G401.6 (cell line): ENCODE measurements around the gene ZNF142.

Experiments
- FAIRE-seq: peaks from 2 replicates; lab custom pipeline; 2012; peaks lifted over from hg19 to GRCh38; lab: Jason Lieb, UNC

The ZNF142 gene, protein sequence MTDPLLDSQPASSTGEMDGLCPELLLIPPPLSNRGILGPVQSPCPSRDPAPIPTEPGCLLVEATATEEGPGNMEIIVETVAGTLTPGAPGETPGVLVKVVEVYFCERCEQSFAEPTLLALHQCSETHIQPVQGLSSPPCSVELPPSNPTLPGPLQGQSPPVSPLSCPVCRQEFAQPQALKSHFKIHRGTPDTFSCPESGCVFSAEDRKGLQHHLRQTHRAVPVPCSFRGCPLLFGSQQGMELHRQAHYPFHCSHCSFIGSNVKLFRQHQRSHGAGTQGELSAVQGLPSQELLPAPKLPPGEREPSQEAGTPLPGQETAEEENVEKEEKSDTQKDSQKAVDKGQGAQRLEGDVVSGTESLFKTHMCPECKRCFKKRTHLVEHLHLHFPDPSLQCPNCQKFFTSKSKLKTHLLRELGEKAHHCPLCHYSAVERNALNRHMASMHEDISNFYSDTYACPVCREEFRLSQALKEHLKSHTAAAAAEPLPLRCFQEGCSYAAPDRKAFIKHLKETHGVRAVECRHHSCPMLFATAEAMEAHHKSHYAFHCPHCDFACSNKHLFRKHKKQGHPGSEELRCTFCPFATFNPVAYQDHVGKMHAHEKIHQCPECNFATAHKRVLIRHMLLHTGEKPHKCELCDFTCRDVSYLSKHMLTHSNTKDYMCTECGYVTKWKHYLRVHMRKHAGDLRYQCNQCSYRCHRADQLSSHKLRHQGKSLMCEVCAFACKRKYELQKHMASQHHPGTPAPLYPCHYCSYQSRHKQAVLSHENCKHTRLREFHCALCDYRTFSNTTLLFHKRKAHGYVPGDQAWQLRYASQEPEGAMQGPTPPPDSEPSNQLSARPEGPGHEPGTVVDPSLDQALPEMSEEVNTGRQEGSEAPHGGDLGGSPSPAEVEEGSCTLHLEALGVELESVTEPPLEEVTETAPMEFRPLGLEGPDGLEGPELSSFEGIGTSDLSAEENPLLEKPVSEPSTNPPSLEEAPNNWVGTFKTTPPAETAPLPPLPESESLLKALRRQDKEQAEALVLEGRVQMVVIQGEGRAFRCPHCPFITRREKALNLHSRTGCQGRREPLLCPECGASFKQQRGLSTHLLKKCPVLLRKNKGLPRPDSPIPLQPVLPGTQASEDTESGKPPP (N-terminal part only)

DNA sequence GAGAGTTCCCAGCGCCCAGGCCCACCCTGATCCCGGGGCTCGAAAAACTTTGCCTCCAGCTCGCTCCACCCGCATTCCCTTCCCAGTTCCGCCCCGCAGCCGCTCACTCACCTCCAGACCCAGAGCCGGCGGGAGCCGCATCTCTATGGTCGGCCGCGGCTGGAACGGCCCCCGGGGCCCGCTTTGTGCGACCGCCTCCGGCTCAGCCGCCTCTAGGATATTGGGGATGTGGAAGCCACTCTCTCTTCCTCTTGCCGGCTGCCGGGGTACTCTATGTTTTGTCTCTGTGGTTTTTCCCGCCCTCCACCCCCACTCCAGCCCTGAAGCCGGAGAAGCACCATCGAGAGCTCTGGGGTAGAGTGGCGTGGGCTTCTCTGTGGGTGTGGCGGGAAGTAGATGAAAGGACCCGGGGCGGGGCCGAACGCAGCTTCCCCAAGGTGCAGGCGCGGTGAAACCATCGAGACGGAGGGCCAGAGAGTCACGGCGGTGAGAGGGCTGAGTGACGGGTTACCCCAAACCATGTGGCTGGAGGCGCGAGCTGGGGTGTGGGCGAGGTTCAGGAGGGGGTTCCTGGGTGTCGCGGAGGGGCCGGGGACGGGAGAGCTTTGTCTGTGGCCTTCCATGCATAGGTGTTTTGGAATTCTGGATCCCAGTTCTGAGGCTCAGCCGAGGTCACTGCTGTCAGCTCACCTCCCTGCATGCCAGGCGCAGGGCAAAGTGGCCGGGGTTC lies at the start of gene ZNF142, which contains the start of gene BCS1L:
Gene ZNF142 (minus strand): TSS at position 366 of the 730 bp plus-strand sequence. CDS start 3,194 bp downstream, outside the sequence.
Gene BCS1L (plus strand): TSS at position 426 of the 730 bp plus-strand sequence. CDS start 1,305 bp downstream, outside the sequence.
- FAIRE-seq: peak; percentile 95

DNA sequence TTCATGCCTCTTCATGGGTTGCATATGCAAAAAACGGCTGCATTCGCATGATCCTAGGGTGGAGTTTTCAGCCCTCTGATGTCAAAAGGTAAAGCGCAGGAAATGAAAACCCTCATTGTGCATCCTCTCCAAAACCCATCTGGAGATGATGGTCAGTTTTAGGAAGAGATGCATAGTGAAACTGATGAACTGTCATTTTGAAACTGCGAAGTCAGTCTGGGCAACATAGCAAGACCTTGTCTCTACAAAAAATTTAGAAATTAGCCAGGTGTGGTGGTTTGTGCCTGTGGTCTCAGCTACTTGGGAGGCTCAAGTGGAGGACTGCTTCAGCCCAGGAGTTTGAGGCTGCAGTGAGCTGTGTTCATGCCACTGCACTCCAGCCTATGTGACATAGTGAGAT lies 48.7 kb upstream of the ZNF142 start:
- no peak for FAIRE-seq

DNA sequence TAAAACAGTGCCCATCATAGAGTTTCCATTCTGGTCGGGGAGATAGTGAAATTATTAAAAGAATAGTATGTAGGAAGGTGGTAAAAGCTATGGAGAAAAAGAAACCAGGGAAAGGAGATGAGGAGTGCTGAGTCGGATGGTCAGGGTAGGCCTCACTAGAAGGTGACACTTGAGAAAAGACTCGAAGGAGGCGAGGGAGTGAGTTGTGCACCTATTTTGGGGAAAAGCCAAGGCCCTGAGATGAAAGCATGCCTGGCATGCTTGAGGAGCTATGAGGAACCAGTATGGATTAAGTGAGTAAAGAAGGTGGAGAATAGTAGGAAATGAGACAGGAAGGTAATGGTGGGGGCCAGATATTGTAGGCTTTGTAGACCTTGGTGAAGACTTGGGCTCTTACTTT lies 43.9 kb upstream of the ZNF142 start:
- FAIRE-seq: no peak

DNA sequence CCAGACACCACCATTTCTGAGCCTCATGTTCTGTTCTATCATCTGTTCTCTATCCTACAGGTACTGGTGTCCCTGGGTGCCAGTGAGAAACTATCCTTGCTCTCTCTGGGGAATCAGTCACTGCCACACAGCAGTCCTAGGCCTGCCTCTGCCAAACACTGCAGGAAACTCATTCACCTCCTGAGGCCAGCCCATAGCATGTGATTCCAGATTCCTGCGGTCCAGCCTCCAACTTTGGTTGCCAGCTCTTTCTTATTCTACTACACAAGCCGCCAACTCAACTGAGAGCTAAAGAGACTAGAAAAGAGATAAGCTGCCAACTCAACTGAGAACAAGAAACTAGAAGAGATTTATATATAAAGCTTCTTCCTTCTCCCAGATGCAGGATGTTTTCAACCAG lies 42.4 kb upstream of the ZNF142 start:
- FAIRE-seq: no peak

DNA sequence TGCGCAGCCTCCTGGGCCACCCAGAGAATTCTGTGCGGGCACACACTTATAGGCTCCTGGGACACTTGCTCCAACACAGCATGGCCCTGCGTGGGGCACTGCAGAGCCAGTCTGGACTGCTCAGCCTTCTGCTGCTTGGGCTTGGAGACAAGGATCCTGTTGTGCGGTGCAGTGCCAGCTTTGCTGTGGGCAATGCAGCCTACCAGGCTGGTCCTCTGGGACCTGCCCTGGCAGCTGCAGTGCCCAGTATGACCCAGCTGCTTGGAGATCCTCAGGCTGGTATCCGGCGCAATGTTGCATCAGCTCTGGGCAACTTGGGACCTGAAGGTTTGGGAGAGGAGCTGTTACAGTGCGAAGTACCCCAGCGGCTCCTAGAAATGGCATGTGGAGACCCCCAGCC lies 39.5 kb upstream of the ZNF142 start:
- no peak for FAIRE-seq

DNA sequence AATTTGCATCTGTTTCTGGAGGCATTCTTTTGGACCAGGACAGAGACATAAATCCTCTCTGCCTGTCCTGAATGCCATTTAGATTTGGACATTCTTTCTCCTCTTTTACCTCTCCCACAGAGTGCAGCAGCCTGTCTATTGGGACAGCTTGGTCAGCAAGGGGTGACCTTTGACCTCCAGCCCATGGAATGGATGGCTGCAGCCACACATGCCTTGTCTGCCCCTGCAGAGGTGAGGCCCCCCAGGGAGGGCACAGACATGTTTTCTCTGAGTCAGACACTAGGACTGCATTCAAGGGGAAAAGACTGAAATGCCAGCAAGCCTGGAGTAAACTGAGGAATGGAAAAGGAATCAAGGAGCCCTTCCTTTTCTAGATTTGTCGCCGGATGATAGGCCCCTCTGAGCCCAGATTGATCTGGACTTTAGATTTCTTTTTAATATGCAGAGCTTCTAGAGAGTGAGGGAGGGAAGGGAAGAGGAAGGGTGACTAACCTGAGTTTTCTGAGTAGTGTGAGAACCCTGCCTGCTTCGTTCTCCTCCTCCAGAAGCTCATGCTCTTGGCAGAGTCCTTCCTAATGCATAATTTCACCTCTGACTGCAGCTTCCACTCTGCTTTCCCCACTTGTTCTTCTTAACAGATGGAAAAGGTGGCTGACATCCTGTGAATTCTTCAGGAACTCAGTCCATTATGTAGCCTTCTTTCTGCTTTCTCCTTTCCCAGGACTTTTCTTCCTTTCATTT lies 35.2 kb upstream of the ZNF142 start:
- FAIRE-seq: no peak

DNA sequence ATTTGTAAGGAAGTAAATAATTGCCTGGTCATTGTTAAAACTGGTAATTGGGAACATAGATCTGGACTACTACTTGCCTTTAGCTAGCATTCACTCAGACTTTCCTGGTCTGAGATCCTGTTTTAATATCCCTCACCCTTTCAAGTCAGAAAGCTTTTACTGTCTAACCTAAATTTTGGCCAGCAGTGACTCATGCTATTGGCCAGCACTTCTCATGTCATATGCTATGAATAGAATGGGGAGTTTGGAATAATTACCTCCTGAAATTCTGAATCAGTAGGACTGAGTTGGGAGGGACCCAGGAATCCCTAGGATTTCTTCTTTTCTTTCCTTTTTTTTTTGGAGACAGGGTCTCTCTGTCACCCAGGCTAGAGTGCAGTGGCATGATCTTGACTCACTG lies 31.8 kb upstream of the ZNF142 start:
- FAIRE-seq: no peak

DNA sequence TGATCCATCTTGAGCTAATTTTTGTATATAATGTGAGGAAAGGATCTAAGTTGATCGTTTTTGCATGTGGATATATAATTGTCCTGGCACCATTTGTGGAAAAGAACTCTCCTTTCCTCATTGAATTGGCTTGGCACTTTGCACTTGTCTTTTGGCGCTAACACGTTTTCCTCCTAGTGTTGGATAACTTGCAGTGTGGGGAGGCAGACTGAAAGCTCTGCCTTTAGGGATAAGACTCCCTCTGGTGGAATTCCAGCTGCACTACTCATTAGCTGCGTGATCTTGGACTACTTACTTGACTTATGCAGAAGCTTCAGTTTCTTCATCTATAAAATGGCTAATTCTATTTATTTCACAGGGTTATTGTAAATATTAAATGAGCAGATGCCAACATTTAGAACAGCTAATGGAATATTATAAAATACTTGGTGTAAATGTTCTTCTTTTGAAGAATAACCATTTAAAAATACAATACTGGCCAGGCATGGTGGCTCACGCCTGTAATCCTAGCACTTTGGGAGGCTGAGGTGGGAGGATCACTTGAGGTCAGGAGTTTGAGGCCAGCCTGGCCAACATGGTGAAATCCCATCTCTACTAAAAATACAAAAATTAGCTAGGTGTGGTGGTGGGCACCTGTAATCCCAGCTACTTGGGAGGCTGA lies 28.1 kb upstream of the ZNF142 start:
- peak; percentile 94 for FAIRE-seq

DNA sequence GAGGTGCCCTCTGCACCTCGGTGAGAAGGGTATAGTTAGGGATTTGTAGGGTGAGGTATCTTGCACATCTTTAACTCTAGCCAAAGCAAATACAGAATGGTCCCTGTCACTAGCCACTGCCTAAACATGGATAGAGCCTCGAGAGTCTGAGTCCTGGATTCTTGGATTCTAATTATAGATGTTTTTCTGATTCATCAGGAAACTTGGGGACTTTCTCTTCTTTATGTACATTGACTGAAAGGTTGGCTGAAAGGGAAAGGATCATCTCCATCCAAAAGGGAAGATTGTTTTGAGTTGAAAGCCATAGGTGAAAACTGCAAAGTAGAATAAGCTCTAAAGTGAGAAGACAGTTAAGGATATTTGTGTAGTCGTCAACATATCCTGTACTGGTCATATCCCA lies 20.6 kb upstream of the ZNF142 start:
- FAIRE-seq: no peak

DNA sequence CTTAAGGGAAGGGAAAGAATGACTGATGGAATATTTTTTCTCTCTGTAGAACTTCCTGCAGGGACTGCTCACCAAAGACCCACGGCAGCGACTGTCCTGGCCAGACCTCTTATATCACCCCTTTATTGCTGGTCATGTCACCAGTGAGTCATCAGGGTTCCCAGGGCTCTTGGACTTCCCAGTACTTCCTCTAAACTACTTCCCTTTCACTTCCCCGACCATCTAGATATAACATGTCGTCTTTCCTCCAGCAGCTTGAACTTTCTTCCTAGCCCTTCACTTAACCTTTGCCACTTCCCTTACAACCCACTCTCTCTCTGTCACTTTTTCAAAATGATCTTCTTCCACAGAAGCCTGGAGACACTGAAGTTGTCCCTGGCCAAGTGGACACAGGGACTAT lies 19.7 kb upstream of the ZNF142 start:
- FAIRE-seq: no peak

DNA sequence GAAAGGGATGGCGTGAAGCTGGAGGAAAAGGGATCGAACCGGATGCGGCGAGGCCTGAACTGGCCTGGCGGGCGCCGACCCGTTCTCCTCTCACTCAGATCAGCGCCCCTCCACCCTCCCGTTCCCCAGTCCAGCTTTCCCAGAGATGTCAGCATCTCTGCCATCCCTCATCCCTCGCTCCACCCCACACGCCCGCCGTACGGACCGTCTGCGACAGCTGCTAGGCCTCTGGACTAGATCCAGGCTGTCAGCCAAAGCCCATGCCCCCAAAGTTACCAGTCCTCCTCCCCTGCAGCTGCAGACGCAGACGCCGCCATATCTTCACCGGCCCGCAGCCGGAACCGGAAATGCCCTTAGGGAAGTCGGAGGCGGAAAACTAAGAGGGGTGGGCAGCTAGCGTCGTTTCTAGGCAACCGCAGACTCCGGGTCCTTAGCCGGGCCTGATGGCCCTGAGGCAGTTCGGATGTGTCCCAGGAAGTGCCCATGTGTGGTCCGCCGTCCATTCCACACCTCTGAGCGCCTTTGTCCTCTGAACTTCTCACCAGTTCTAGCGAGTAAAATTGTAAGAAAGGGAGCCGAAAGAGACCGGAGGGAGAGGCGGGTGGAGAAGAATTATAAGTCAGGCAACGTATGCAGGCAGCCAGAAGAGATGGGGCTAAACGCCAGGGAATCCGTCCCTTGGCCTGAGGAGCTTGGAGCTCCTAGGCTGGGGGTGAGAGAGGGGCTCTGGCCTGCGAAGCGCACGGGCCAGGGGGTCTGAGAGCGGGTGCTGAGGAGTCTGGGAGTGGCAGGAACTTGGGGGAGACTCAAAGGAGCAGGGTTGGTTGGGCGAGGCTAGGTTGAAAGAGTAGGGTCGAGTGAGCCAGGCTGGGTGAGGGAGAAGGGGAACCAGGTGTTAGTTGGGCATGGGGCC lies 12.5 kb upstream of the ZNF142 start, which contains the start of the genes RNF25 and STK36:
Gene RNF25 (minus strand): TSS at position 349 of the 913 bp plus-strand sequence. CDS start 32 bp downstream, at position 317.
Gene STK36 (plus strand): TSS at position 433 of the 913 bp plus-strand sequence. CDS start 744 bp downstream, outside the sequence.
- peak; percentile 95 for FAIRE-seq

DNA sequence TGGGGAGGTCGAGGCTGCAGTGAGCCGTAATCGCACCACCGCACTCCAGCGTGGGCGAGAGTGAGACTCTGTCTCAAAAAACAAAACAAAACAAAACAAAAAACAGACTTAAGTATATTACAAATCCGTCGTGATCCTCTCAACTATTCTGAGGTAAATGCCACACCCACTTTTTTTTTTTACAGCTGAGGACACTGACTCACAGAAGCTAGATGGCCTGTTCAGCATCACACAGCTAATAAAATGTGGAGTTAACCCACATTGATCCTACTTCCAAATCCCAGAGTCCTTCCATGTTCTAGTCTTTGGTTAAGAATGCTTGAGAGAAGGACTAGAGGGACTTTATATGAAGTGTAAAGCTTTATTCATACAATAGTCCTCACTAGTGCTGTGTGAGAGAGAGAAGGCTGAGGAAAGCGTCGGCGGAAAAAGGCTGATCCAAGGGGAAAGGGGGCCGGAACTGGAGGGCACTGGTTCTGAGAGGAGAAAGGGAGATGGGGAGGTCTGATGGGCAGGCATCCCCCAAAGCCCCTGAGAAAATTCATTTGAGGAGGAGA lies 11.8 kb upstream of the ZNF142 start:
- no peak for FAIRE-seq

DNA sequence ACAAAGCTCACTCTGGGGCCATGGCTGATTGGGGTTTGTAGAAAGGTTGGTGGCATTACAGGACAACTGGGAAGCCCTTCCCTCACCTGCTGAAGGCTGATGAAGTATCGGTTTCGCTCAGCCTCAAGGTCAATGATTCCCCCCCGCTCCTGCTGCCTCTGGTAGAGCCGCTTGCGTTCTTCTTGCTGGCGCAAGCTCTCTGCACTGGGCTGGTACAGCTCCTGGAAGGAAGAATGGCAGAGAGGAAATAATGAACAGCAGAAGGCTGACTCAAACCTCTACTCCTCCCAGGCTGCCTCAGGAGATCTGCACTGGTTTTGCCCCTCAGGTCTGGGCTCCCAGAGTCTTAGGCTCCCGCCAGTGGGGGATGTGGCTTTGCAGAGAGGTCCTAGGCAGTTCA lies 5.2 kb upstream of the ZNF142 start:
- no peak for FAIRE-seq

DNA sequence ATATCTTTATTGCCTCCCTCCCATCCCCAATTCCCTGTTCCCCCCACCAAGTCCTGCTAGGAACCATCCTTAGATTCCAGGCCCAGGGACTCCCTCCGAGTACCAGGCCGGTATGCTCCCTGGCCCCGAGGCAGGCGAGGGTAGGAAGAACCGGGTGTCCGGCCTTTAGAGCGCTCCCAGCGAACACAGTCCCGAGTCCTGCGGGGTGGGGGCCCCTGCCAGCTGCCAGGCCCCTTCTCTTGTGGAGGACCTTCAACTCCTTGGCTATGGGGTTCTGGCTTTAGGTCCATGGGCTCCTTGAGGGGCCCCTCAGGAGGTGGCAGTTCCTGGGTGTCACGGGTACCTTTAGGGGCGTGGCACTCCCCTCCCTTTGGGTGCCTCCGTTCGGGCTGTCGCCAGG lies 4.5 kb upstream of the ZNF142 start:
- FAIRE-seq: no peak

DNA sequence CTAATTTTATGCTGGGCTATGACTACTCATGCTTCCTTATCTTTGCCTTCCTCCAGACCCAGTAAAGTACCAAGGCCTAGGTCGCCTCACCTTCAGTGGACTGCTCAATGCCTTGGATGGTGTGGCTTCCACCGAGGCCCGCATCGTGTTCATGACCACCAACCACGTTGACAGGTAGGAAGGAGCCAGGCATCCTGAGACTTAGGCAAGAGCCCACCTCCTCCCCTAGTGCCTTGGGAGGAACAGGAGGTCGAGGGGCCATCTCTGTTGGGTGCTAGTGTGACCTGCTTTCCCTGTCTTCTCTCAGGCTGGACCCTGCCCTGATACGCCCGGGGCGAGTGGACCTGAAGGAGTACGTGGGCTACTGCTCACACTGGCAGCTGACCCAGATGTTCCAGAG lies 3.4 kb upstream of the ZNF142 start:
- no peak for FAIRE-seq

DNA sequence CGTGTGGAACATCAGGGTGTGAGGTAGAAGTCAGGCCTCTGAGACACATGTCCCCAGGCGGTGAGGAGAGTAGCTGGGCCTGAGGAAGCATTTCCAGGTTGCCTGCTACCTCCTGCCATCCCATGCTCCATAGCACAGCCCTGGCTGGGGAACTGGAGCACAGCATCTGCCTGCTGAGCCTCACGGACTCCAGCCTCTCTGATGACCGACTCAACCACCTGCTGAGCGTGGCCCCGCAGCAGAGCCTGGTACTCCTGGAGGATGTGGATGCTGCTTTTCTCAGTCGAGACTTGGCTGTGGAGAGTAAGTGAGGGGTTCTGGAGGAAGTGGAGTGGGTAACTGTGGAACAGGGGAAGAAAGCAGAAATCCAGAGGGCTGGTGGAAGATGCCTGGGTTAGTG lies 3.0 kb upstream of the ZNF142 start:
- no peak for FAIRE-seq

DNA sequence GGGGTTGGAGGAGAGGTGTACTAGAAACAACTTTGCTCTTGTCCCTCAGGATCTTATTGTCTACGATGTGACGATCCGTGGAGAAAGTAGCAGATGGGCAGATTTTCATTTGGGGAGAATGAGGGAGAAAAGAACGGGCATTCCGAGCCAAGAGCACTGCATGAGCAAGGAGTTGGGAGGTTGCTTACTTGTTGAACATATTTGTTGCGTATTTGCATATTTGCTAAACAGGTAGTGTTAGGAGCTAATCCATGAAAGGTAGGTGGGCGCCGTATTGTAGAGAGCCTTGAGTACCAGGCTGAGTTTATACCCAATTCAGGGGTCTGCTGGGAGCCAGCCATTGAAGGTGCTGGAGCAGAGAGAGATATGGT lies 550 bp upstream of the ZNF142 start:
- FAIRE-seq: no peak

DNA sequence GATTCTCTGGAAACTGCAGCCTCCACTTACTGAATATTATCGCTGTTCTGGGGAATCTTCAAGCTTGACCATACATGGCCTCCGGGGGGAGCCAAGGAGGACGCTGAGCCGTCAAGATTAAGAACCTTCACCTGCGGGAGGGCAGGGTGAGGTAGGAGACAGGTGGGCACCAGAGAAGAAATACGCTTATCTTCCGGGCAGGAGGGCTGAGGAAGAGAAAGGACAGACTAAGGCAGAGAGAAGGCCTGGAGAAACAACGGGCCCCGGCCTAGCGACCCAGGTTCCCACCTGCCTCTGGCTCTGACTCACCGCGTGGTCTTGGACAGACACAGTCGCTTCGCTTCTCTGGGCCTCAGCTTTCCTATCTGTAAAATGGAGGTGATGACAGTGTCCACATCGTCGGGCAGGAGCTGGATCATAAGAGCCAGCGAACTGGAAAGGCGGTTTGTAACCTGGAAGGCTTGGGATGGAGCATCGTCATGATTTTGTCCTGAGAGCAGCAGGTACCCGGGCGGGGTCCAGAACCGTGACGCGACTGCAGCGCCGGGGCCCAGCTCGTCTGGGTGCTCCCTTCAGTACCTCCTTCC lies 659 bp downstream of the ZNF142 start:
- peak; percentile 25 for FAIRE-seq

DNA sequence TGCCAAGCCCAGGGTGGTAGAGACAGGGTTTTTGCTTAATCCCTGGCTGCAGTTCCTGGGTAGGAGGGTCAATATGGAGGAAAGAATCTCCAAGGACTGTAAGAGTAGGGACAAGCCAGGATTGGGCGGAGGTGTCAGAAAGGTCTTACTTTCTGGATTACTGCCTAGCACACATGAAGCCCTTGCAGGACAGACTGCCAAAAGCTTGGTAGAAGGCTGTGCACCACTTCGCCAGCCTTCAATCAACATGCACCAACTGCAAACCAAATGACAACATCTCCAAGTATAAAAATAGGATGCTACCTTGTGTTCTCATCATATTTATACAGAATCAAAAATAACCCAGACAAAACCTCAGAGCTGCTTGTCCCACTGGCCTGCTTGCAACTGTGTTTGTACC lies 3.7 kb downstream of the ZNF142 start:
- FAIRE-seq: no peak
